Testis (tissue), 3 donors: ENCODE measurements around the gene PRSS38. TPM values are rescaled to one million over a fixed set of nuclear protein-coding genes. Genes with fewer than 3 reads are reported as not detected.

Experiments used
- DNase-seq: peaks from one replicate; pipeline ENCODE4 v3.0.0-alpha.2; 2019
- H3K27ac ChIP-seq, 2 donors: fragments of 200-600 bp; sonication (generic); one replicate each; pipeline ENCODE4 v1.5.1; 2019
- H3K27me3 ChIP-seq: fragments of 200-600 bp; sonication (generic); one replicate; pipeline ENCODE4 v1.5.1; 2019
- H3K36me3 ChIP-seq: fragments of 200-600 bp; sonication (generic); one replicate; pipeline ENCODE4 v1.5.1; 2017; ENCODE audit warnings: low read depth; ENCODE audit errors: missing control alignments
- H3K4me1 ChIP-seq: fragments of 200-600 bp; sonication (generic); one replicate; pipeline ENCODE4 v1.5.1; 2019
- H3K4me3 ChIP-seq, 2 donors: fragments of 200-600 bp; sonication (generic); one replicate each; pipeline ENCODE4 v1.5.1; 2017 to 2019
- H3K9me3 ChIP-seq: fragments of 200-600 bp; sonication (generic); one replicate; pipeline ENCODE4 v1.5.1; 2017
- POLR2A ChIP-seq: fragments of 450-650 bp; IDR thresholded peaks from one replicate; pipeline ENCODE4 v1.6.1; 2017; ENCODE audit warnings: antibody characterized with exemption, mild to moderate bottlenecking, moderate library complexity
- WGBS, 2 donors: methylation state at CpG; one replicate each; pipeline ENCODE4 v1.1.5; 2018; 5-methylcytosine and 5-hydroxymethylcytosine counted together
- intact Hi-C: fragments of 100-400 bp; cut with DNase I; formaldehyde crosslinking; loops from one replicate; pipeline ENCODE4 v1.15.1; 2023; ENCODE audit warnings: low total_unique reads
- polyA plus RNA-seq: library from polyadenylated mRNA; stranded (reverse); fragments of 350-450 nt; fragmentation: Illumina TruSeq; extraction: RNeasy Lipid Tissue Mini Kit (QIAGEN cat#74804); gene quantifications from one replicate; pipeline ENCODE4 v1.2.3, GENCODE V29; 2014; ENCODE audit warnings: low read depth, low replicate concordance; ENCODE audit not compliant: insufficient read depth
- total RNA-seq, 2 donors: library from RNA; depleted of rRNA; stranded (reverse); fragments of >200 nt; gene quantifications; one replicate each; pipeline ENCODE4 v1.2.3, GENCODE V29; 2016
- TF ChIP-seq, protein P1 (sequence below), 3 experiments: fragments of 450-650 bp in 2 of 3; fragments of 200-600 bp in 1 of 3; sonication (generic) in 1 of 3; IDR thresholded peaks; one replicate each; pipeline ENCODE4 v1.5.1; 2016 to 2019; ENCODE audit warnings: antibody characterized with exemption in 3 of 3, mild to moderate bottlenecking in 2 of 3, moderate library complexity in 1 of 3

PRSS38 gene
- total and polyA plus RNA-seq, 3 donors from 2014 or later = 3.4 to 9.3 (median 5.4) TPM

GRCh38 chr1:227770812-227771211 lies 44.7 kb upstream of the PRSS38 start:
- Histone ChIP-seq H3K27me3 (no peaks in the 10 kb centered on the region), H3K4me3 (no peak overlapping the region), H3K36me3 (no peaks in the 10 kb centered on the region), H3K27ac (no peak overlapping the region), H3K4me1 (no peaks in the 10 kb centered on the region), H3K9me3 (no peaks in the 10 kb centered on the region)
- DNase-seq = no peak
- WGBS, 2 donors = 92 to 98% methylated on average over 13 of the region's 13 CpGs
- TF ChIP-seq, protein P1, sequence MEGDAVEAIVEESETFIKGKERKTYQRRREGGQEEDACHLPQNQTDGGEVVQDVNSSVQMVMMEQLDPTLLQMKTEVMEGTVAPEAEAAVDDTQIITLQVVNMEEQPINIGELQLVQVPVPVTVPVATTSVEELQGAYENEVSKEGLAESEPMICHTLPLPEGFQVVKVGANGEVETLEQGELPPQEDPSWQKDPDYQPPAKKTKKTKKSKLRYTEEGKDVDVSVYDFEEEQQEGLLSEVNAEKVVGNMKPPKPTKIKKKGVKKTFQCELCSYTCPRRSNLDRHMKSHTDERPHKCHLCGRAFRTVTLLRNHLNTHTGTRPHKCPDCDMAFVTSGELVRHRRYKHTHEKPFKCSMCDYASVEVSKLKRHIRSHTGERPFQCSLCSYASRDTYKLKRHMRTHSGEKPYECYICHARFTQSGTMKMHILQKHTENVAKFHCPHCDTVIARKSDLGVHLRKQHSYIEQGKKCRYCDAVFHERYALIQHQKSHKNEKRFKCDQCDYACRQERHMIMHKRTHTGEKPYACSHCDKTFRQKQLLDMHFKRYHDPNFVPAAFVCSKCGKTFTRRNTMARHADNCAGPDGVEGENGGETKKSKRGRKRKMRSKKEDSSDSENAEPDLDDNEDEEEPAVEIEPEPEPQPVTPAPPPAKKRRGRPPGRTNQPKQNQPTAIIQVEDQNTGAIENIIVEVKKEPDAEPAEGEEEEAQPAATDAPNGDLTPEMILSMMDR (IDR thresholded peaks at IDR 0.05) = no peak
- TF ChIP-seq POLR2A = no peak
- intact Hi-C loops = no loop called here

- Histone ChIP-seq H3K9me3 (no peaks in the 10 kb centered on the region), H3K4me1 (no peaks in the 10 kb centered on the region), H3K27me3 (no peaks in the 10 kb centered on the region), H3K36me3 (no peaks in the 10 kb centered on the region), H3K27ac (no peak overlapping the region), H3K4me3 (no peak overlapping the region)
- 91 to 100% methylated on average over 4 to 8 of the region's 8 CpGs for WGBS, 2 donors
- intact Hi-C loops = no loop called here
- DNase-seq = no peak
- no peak for TF ChIP-seq POLR2A
- TF ChIP-seq, protein P1 (IDR thresholded peaks at IDR 0.05) = no peak
These were observed 44.1 kb upstream of the PRSS38 start for GRCh38 chr1:227771326-227771725.

DNA sequence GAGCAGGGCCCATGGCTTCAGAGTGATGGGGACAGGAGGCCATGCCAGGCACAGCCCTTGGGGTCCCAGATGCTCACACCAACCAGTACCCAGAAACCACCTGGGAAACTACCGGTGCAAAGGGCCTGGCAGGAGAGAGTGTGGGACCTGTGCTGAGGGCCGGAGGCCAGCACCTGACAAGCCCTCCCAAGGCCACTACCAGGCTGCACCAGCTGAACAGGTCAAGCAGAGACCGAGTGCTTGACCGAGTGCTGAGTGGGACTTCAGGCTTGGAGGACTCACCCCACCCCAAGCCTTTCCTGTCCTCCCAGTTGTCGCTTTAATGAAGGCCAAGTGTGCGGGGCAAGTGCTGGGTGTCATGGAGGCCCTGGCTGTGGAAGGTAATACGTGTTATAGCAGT lies 43.7 kb upstream of the PRSS38 start:
- H3K27me3 ChIP-seq = no peaks in the 10 kb centered on the region
- no peak overlapping the region for H3K27ac ChIP-seq
- 95% methylated on average over 4 to 7 of the region's 7 CpGs for WGBS, 2 donors
- no peaks in the 10 kb centered on the region for H3K4me1 ChIP-seq
- no peak for TF ChIP-seq POLR2A
- TF ChIP-seq, protein P1 (IDR thresholded peaks at IDR 0.05) = no peak
- no peak for DNase-seq
- intact Hi-C loops = no loop called here
- no peaks in the 10 kb centered on the region for H3K36me3 ChIP-seq
- H3K4me3 ChIP-seq = no peak overlapping the region
- no peaks in the 10 kb centered on the region for H3K9me3 ChIP-seq

GRCh38 chr1:227773558-227773957 lies 41.9 kb upstream of the PRSS38 start:
- 90 to 95% methylated on average over 10 to 15 of the region's 15 CpGs for WGBS, 2 donors
- no peaks in the 10 kb centered on the region for H3K36me3 ChIP-seq
- H3K27ac ChIP-seq = no peak overlapping the region
- no peak for DNase-seq
- no peaks in the 10 kb centered on the region for H3K4me1 ChIP-seq
- no peaks in the 10 kb centered on the region for H3K9me3 ChIP-seq
- no peak overlapping the region for H3K4me3 ChIP-seq
- intact Hi-C loops = no loop called here
- no peaks in the 10 kb centered on the region for H3K27me3 ChIP-seq
- no peak for TF ChIP-seq POLR2A
- TF ChIP-seq, protein P1 (IDR thresholded peaks at IDR 0.05) = no peak

DNA sequence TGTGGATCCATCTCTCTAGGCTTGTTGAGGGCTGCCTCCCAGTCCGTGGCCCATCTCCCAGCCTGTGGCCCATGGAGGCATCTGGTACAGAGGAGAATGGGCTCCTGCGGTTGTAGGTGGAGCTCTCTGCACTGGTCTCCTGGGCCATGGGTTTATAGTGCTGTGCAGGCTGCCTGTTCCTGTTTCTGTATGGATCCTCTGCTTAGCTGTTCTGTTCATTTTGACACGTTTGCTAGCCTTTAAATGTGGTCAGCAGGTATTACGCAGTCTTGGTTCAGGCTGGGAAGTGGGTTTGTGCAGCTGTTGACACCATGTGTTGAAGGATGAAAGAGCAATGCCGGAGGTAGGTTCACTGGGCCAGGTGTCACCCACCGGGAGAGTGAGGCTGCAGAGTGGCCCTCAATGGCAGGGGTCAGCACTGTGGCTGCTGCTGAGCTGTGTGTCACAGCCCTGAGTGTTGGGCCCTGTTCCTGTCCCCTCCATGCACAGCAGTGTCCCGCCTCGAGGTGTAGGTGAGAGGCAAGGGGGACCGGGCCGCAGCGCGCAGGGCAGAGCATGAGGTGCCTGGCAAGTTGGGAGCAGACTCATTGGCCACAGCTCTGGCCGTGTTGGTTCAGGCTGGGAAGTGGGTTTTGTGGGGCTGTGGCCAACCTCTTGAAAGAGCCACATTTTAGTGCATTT lies 41.3 kb upstream of the PRSS38 start:
- no peaks in the 10 kb centered on the region for H3K9me3 ChIP-seq
- no peaks in the 10 kb centered on the region for H3K36me3 ChIP-seq
- H3K4me3 ChIP-seq = no peak overlapping the region
- TF ChIP-seq, protein P1 (IDR thresholded peaks at IDR 0.05) = no peak
- H3K27ac ChIP-seq = no peak overlapping the region
- intact Hi-C loops = no loop called here
- no peaks in the 10 kb centered on the region for H3K27me3 ChIP-seq
- DNase-seq = no peak
- WGBS, 2 donors = 95 to 96% methylated on average over 10 to 13 of the region's 13 CpGs
- H3K4me1 ChIP-seq = no peaks in the 10 kb centered on the region
